Ishikawa (cell line): ENCODE results near the gene NOX5.

Experiments used
- CEBPB ChIP-seq: IDR thresholded peaks from 2 replicates; pipeline ENCODE4 v1.6.1; 2012
- CREB1 ChIP-seq: IDR thresholded peaks from 2 replicates; pipeline ENCODE4 v1.6.1; 2012; ENCODE audit warnings: low read depth
- EGR1 ChIP-seq: IDR thresholded peaks from 2 replicates; pipeline ENCODE4 v1.6.1; 2012
- EP300 ChIP-seq: IDR thresholded peaks from 2 replicates; pipeline ENCODE4 v1.6.1; 2012; ENCODE audit warnings: borderline replicate concordance
- FOXM1 ChIP-seq: IDR thresholded peaks from 2 replicates; pipeline ENCODE4 v1.6.1; 2012; ENCODE audit warnings: low read depth, borderline replicate concordance
- NFIC ChIP-seq: IDR thresholded peaks from 2 replicates; pipeline ENCODE4 v1.6.1; 2012
- RAD21 ChIP-seq: IDR thresholded peaks from 2 replicates; pipeline ENCODE4 v1.6.1; 2012; ENCODE audit warnings: low read depth
- TAF1 ChIP-seq: IDR thresholded peaks from 2 replicates; pipeline ENCODE4 v1.6.1; 2012; ENCODE audit warnings: low read depth, mild to moderate bottlenecking
- TCF12 ChIP-seq: IDR thresholded peaks from 2 replicates; pipeline ENCODE4 v1.6.1; 2012; ENCODE audit warnings: low read depth
- TEAD4 ChIP-seq: IDR thresholded peaks from 2 replicates; pipeline ENCODE4 v1.6.1; 2012
- YY1 ChIP-seq: IDR thresholded peaks from 2 replicates; pipeline ENCODE4 v1.6.1; 2012; ENCODE audit warnings: low read depth
- ZBTB7A ChIP-seq: IDR thresholded peaks from 2 replicates; pipeline ENCODE4 v1.6.1; 2012; ENCODE audit warnings: low read depth
- TF ChIP-seq, protein P1 (sequence below): IDR thresholded peaks from 2 replicates; pipeline ENCODE4 v1.6.1; 2012
- TF ChIP-seq, protein P2 (sequence below): IDR thresholded peaks from 2 replicates; pipeline ENCODE4 v1.6.1; 2012; ENCODE audit warnings: low read depth, mild to moderate bottlenecking
- TF ChIP-seq, protein P3 (sequence below): IDR thresholded peaks from 2 replicates; pipeline ENCODE4 v1.6.1; 2012

The NOX5 gene, protein sequence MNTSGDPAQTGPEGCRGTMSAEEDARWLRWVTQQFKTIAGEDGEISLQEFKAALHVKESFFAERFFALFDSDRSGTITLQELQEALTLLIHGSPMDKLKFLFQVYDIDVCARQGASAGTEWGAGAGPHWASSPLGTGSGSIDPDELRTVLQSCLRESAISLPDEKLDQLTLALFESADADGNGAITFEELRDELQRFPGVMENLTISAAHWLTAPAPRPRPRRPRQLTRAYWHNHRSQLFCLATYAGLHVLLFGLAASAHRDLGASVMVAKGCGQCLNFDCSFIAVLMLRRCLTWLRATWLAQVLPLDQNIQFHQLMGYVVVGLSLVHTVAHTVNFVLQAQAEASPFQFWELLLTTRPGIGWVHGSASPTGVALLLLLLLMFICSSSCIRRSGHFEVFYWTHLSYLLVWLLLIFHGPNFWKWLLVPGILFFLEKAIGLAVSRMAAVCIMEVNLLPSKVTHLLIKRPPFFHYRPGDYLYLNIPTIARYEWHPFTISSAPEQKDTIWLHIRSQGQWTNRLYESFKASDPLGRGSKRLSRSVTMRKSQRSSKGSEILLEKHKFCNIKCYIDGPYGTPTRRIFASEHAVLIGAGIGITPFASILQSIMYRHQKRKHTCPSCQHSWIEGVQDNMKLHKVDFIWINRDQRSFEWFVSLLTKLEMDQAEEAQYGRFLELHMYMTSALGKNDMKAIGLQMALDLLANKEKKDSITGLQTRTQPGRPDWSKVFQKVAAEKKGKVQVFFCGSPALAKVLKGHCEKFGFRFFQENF

DNA sequence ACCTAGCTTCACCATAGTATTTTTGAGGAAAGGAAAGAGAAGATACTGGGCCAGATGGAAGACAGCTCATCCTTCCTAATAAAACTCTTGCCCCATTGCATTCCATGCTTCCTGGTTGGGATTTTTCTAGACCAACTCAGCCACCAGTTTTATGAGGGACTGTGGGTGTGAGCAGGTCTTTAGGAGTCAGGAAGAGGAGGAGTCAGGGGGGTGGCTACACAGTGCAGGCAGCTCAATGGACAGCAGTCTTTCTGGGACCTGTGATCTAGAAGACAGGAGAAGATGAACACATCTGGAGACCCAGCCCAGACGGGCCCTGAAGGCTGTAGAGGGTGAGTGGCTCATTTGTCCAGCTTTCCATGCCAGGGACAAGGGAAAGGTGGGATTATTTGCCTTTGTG, at the start of gene NOX5:
NOX5 (plus strand) TSS at position 242 of the 400 bp plus-strand sequence; CDS start at position 283, 41 bp downstream.
- TF ChIP-seq, protein P1, sequence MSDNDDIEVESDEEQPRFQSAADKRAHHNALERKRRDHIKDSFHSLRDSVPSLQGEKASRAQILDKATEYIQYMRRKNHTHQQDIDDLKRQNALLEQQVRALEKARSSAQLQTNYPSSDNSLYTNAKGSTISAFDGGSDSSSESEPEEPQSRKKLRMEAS = no peak
- TF ChIP-seq YY1 = no peak
- no peak for TF ChIP-seq NFIC
- TF ChIP-seq CEBPB = no peak

DNA sequence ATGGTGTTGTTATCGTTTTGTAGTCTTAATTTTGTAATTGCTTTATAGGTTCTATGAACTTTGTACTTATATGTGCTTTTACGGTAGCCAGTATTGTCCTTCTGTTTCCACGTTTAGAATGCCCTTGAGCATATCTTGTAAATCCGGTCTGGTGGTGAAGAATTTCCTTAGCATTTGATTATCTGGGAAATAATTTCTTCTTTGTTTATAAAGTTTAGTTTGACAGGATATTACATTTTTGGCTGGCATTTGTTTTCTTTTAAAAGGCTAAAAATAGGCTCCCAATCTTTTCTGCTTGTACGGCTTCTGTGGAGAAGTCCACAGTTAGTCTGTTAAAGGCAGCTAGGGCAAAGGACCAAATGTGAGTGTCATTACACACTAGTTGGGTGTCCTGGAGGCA, 47.5 kb upstream of the NOX5 start:
- TF ChIP-seq TAF1 = no peak
- TF ChIP-seq CEBPB = no peak
- no peak for TF ChIP-seq ZBTB7A

DNA sequence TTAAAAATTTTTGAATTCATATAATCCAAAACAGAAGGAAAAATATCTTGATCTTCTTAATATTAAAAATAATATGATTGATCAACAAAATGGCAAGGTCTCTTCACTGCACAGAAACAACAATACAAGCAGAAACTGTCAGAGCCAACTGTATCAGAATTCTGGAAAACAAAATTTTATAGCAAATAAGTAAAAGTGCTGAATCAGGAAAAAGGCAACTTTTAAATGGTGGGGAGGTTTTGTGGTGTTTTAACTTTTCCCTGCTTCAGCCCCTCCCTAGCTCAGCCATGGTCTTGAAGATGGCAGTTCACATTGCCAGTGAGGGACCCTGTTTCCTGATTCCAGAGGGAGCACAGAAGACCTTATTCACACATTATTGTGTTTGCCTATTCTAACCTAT, 46.5 kb upstream of the NOX5 start:
- no peak for TF ChIP-seq ZBTB7A
- no peak for TF ChIP-seq TCF12
- TF ChIP-seq EP300 = no peak
- no peak for TF ChIP-seq EGR1
- TF ChIP-seq, protein P2, sequence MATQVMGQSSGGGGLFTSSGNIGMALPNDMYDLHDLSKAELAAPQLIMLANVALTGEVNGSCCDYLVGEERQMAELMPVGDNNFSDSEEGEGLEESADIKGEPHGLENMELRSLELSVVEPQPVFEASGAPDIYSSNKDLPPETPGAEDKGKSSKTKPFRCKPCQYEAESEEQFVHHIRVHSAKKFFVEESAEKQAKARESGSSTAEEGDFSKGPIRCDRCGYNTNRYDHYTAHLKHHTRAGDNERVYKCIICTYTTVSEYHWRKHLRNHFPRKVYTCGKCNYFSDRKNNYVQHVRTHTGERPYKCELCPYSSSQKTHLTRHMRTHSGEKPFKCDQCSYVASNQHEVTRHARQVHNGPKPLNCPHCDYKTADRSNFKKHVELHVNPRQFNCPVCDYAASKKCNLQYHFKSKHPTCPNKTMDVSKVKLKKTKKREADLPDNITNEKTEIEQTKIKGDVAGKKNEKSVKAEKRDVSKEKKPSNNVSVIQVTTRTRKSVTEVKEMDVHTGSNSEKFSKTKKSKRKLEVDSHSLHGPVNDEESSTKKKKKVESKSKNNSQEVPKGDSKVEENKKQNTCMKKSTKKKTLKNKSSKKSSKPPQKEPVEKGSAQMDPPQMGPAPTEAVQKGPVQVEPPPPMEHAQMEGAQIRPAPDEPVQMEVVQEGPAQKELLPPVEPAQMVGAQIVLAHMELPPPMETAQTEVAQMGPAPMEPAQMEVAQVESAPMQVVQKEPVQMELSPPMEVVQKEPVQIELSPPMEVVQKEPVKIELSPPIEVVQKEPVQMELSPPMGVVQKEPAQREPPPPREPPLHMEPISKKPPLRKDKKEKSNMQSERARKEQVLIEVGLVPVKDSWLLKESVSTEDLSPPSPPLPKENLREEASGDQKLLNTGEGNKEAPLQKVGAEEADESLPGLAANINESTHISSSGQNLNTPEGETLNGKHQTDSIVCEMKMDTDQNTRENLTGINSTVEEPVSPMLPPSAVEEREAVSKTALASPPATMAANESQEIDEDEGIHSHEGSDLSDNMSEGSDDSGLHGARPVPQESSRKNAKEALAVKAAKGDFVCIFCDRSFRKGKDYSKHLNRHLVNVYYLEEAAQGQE = no peak
- TF ChIP-seq TAF1 = no peak
- TF ChIP-seq, protein P3, sequence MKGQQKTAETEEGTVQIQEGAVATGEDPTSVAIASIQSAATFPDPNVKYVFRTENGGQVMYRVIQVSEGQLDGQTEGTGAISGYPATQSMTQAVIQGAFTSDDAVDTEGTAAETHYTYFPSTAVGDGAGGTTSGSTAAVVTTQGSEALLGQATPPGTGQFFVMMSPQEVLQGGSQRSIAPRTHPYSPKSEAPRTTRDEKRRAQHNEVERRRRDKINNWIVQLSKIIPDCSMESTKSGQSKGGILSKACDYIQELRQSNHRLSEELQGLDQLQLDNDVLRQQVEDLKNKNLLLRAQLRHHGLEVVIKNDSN = no peak
- no peak for TF ChIP-seq CEBPB
- TF ChIP-seq CREB1 = no peak
- TF ChIP-seq NFIC = no peak
- no peak for TF ChIP-seq FOXM1
- TF ChIP-seq RAD21 = no peak
- TF ChIP-seq TEAD4 = no peak
- TF ChIP-seq, protein P1 = no peak
- no peak for TF ChIP-seq YY1

DNA sequence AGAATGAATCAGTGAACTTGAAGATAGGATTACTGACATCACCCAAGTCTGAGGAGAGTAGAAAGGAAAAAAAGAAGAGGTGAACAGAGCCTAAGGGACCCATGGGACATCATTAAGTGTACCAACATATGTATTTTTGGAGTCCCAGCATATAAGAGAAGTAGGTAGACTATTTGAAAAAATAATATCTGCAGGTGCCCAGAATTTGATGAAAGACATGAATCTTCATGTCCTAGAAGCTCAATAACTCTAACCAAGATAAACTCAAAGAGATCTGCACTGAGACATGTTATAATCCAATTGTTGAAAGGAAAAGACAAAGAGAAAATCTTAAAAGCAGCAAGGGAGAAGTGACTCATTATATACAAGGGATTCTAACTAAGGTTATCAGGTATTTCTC, 45.2 kb upstream of the NOX5 start:
- TF ChIP-seq, protein P3 = no peak
- TF ChIP-seq CREB1 (no peak), TEAD4 (no peak), EP300 (no peak)

DNA sequence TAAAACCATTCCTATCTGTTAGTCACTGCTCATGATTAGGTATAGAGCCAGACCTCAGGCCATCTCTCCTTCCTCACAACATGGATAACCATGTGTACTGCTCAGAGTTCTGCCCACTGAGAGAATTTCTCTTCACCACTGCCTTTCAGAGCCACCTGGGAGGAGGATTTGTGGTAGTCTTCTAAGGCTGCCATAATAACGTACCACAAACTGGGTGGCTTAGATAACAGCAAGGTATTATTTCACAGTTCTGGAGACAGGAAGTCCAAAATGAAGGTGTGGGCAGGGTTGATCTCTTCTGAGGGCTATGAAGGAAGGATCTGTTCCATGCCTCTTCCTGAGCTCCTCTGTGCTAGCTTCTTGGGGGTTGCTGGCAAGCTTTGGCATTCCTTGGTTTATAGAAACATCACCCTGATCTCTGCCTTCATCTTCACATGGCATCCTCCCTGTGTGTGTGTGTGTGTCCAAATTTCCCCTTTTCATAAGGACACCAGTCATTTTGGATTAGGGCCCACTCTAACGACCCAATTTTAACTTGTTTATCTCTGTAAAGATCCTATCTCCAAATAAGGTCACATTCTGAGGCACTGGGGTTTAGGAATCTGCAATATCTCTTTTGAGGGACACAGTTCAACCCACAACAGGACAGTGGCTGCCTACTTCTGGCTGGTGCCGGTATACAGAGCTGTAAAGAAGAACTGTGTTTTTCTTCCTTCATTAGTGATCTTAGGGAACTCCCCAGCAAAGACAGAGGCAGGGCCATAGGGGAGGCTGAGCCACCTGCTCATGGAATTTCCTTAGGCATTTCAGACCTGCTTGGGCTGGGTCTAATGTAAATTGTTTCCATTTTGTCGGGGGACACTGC, 42.1 kb upstream of the NOX5 start:
- TF ChIP-seq EGR1 (no peak), TAF1 (no peak), TEAD4 (no peak), RAD21 (no peak), CREB1 (no peak), FOXM1 (no peak), YY1 (no peak), CEBPB (no peak), EP300 (no peak), ZBTB7A (no peak), NFIC (no peak), TCF12 (no peak)
- TF ChIP-seq, protein P1 = no peak
- TF ChIP-seq, protein P3 = no peak
- TF ChIP-seq, protein P2 = no peak
